GM10266 (cell line): Measurements from ENCODE around the gene BICRAL.
"Not testable (repeated sequence)": the region's sequence is repeated elsewhere in the genome, so short reads cannot be mapped to it uniquely, and the experiment has no call there.

Source experiments
- DNase-seq: peaks from one replicate; pipeline ENCODE4 v3.0.0; 2012; ENCODE audit errors: extremely low spot score
- TF ChIP-seq, protein P1 (sequence below): IDR thresholded peaks from 2 replicates; pipeline ENCODE4 v1.5.1; 2012; ENCODE audit warnings: mild to moderate bottlenecking, low read depth; ENCODE audit not compliant: control insufficient read depth, insufficient read depth; ENCODE audit errors: missing control alignments

Gene BICRAL

DNA sequence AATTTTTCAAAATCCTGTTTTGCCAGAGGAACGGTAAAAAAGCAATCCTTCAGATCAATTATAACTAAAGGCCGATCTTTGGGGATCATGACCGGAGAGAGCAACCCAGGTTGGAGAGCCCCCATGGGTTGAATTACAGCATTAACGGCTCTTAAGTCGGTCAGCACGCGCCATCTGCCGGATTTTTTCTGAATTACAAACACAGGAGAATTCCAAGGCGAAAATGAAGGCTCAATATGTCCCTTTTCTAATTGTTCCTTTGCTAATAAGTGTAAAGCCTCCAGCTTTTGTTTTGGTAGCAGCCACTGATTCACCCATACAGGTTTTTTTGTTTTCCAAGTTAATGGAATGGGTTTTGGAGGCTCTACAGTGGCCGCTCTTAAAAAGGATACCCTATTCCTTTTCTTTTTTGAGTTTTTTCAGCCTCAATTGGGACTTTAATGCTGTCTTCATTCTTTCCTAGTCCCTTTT is 117.1 kb downstream of the BICRAL start:
- no peak for DNase-seq
- TF ChIP-seq, protein P1, sequence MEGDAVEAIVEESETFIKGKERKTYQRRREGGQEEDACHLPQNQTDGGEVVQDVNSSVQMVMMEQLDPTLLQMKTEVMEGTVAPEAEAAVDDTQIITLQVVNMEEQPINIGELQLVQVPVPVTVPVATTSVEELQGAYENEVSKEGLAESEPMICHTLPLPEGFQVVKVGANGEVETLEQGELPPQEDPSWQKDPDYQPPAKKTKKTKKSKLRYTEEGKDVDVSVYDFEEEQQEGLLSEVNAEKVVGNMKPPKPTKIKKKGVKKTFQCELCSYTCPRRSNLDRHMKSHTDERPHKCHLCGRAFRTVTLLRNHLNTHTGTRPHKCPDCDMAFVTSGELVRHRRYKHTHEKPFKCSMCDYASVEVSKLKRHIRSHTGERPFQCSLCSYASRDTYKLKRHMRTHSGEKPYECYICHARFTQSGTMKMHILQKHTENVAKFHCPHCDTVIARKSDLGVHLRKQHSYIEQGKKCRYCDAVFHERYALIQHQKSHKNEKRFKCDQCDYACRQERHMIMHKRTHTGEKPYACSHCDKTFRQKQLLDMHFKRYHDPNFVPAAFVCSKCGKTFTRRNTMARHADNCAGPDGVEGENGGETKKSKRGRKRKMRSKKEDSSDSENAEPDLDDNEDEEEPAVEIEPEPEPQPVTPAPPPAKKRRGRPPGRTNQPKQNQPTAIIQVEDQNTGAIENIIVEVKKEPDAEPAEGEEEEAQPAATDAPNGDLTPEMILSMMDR, result peak; percentile 70

DNA sequence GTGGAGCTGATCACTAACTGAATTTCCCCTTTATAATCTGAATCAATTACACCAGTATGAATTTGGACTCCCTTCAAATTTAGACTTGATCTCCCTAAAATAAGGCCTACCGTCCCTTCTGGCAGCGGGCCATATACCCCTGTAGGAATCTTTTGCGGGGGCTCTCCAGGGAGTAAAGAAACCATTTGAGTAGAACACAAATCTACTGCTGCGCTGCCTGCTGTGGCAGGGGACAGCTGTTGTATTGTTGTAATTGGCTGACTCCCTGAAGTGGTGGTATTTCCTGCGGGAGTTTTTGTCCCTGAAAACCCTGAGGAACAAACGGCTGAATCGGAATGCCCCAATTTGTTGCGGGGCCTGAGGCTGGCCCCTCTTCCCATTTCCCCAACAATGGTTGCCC is 118.0 kb downstream of the BICRAL start:
- no peak for DNase-seq
- TF ChIP-seq, protein P1, result no peak

DNA sequence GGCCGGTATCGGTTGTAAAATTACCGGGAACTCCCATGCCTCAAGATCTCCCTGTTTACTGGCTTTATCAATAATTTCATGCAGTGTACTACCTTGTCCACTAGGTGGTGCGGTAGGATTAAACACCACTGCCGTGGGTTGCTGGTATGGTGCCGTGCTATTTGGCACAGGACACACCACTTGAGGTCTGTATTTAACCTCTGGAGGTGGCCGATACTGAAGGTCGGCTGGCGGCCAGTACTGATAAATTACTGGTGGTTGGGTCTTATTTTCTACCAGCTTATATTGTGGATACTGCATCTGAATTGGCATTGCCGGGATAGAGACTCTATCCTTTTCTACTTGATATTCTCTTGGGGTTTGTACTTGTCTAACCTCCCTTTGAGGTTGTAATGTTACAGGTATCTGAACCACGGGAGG is 119.7 kb downstream of the BICRAL start:
- TF ChIP-seq, protein P1, result peak; percentile 94
- peak; percentile 62 for DNase-seq

DNA sequence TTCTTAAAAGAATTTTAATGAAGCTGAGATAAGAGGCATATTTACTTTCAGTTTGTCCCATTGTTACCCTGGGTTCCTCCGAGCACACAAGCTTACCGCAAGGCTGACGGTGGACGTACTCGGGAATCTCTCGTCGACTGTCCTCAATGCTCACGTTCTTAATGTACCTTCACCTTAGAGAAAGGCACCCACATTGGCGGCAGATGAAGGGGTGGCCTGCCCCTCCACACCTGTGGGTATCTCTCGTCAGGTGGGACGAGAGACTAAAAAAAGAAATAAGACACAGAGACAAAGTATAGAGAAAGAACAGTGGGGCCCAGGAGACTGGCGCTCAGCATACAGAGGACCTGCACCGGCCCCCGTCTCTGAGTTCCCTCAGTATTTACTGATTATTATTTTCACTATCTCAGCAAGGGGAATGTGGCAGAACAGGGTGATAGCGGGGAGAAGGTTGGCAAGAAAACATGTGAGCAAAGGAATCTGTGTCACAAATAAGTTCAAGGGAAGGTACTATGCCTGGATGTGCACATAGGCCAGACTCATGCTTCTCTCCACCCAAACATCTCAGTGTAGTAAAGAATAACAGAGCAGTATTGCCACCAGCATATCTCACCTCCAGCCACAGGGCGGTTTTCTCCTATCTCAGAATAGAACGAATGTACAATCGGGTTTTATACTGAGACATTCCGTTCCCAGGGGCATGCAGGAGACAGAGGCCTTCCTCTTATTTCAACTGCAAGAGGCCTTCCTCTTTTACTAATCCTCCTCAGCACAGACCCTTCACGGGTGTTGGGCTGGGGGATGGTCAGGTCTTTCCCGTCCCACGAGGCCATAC is 120.8 kb downstream of the BICRAL start:
- not testable (repeated sequence) for DNase-seq

DNA sequence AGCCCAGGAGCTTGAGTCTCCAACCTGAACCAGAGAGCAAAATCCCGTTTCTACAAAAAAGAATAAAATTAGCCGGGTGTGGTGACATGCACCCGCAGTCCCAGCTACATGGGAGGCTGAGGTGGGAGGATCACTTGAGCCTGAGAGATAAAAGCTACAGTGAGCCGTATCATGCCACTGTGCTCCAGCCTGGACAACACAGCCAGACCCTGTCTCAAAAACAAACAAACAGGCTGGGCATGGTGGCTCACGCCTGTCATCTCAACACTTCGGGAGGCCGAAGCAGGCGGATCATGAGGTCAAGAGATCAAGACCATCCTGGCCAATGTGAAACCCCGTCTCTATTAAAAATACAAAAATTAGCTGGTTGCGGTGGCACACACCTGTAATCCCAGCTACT is 122.6 kb downstream of the BICRAL start:
- DNase-seq, result no peak
- TF ChIP-seq, protein P1, result no peak

DNA sequence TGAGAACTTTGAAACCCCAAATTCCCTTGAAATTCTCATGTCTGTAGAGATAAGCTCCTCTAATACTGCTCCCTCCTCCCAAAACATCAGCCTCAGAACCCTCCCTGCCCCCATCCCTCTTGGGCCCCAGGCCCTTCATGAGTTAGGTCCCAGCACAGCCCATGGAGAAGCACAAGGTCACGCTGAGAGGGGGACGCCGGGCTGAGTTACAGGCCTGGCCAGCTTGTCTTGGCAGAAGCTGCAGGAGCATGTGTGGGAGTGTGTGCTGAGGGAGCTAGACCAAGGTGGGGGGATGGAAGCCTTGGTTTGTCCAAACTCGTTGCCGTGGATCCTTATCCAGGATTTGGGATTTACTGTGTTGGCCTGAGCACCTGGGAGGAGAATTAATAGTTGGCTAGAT is 125.5 kb downstream of the BICRAL start:
- TF ChIP-seq, protein P1, result no peak
- no peak for DNase-seq

DNA sequence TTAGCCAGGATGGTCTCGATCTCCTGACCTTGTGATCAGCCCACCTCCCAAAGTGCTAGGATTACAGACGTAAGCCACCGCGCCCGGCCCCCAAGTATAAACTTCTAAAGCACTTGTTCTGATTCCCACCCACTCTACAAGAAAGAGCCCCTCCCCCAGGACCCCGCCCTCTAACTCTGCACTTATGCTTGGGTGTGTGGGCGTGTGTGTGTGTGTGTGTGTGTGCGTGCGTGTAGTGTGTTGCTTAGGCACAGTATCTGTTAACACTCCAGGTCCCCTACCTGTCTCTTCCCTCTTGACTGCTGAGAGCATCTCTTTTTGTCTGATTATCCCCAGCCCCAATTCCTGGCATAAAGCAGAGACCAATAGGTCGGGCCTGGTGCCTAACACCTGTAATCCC is 128.0 kb downstream of the BICRAL start:
- TF ChIP-seq, protein P1, result no peak
- no peak for DNase-seq
